ENCODE data around the gene REM2.

REM2 gene

GRCh38 chr14:22875003-22875747 lies 7.8 kb upstream of the REM2 start:
- DNase-seq = no peak

- DNase-seq = no peak
Observed at GRCh38 chr14:22875748-22876319, 7.2 kb upstream of the REM2 start.

DNA sequence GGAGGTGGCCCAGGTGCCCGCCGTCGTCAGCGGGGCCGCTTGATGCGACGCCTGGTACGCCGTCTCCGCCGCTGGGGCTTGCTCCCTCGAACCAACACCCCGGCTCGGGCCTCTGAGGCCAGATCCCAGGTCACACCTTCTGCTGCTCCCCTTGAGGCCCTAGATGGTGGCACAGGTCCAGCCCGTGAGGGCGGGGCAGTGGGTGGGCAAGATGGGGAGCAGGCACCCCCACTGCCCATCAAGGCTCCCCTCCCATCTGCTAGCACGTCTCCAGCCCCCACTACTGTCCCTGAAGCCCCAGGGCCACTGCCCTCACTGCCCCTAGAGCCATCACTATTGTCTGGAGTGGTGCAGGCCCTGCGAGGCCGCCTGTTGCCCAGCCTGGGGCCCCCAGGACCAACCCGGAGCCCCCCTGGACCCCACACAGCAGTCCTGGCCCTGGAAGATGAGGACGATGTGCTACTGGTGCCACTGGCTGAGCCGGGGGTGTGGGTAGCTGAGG lies 6.0 kb upstream of the REM2 start:
- DNase-seq = no peak

GRCh38 chr14:22878271-22879246 lies 4.5 kb upstream of the REM2 start:
- DNase-seq = no peak

GRCh38 chr14:22882064-22882463 lies 958 bp upstream of the REM2 start:
- DNase-seq = no peak

DNA sequence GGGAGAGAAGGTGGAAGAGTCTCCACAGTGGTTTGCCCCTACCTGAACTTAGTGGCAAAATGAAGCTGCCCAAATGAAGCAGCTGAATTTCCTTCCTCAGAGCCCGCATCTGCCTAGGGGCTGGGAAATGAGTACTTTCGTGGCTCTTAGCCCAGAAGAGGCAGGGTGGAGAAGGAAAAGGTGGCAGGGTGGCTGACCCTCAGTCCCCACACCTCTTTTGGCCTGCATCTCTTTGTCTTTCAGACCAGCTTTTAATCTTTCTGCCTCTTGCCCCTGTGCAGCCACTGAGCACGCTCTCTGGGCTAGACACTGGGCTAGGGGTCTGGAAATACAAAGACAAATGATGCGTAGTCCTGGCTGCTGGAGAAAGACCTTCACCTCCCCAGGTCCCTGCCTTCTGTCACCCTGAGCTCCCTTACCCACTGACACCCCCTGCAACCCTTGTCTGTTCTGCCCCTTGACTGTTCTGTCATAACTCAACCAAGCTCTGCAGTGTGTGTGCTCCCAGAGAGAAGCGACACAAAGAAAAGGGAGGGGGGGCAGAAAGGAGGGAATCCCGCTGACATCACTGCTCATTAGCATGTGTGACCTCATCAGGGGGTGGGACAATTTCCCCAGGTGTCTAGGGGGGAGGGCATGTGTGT lies 371 bp upstream of the REM2 start:
- DNase-seq = peak; percentile 48

GRCh38 chr14:22884076-22884737 lies 1.2 kb downstream of the REM2 start:
- no peak for DNase-seq

DNA sequence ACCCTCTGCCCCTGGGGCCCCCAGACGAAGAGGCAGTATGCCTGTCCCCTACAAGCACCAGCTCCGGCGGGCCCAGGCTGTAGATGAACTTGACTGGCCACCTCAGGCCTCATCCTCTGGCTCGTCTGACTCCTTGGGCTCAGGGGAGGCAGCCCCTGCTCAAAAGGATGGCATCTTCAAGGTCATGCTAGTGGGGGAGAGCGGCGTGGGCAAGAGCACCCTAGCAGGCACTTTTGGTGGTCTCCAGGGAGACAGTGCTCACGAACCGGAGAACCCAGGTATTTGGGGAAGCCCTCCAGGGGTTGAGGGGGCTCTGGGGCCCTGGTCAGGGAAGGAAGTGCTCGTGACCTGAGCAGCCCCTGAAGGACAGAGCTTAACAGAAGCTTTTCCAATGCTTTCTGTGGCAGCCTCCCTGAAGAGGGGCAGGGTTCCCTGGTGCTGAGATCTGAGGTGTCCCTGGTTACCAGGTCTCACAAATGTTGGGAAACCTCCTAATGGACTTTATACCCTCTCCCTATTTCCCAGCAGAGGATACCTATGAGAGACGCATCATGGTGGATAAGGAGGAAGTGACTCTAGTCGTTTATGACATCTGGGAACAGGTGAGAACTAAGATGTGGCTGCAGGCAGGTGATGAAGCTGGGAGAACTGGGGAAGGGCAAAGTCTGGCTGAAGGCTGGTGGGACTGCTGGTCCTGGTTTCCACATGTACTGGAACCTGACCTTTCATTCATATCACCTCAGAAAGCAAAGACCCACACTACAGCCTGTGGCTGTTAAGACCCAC lies 1.9 kb downstream of the REM2 start:
- DNase-seq = no peak

- no peak for DNase-seq
Observed at GRCh38 chr14:22885975-22886374, 3.0 kb downstream of the REM2 start.

- DNase-seq = peak; percentile 73
Observed at GRCh38 chr14:22886500-22887259, 3.7 kb downstream of the REM2 start.

GRCh38 chr14:22887260-22887989 lies 4.4 kb downstream of the REM2 start:
- no peak for DNase-seq

- peak; percentile 46 for DNase-seq
Observed at GRCh38 chr14:22887990-22888378, 5.0 kb downstream of the REM2 start.

DNA sequence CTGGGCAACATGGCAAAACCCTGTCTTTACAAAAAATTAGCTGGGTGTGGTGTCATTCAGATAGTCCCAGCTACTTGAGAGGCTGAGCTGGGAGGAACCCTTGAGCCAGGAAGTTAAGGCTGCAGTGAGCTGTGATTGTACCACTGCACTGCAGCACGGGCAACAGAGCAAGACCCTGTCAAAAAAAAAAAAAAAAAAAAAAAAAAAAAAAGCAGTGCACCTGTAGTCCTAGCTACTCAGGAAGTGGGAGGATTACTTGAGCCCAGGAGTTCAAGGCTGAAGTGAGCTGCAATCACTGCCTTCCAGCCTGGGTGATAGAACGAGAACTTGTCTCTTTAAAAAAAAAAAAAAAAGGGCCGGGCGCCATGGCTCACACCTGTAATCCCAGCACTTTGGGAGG lies 5.6 kb downstream of the REM2 start:
- DNase-seq = no peak

DNA sequence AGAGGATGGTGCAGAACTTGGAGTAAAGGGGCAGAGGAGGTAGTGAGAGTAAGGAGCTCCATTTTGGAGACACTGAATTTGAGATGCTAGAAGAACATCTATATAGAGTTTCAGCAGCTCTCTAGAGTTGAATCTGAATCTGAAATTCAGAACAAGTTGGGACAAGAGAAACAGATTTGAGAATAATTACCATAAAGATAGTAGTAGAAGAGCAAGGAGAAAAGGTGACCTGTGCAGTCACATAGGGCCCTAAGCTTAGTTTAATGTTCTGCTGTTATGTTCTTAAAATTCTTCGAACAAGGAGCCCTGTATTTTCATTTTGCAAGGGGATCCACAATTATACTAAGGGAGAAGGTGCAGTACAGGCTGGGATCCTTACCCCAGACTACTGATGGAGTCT lies 7.4 kb downstream of the REM2 start:
- DNase-seq = no peak

- no peak for DNase-seq
Observed at GRCh38 chr14:22892488-22892887, 9.5 kb downstream of the REM2 start.

DNA sequence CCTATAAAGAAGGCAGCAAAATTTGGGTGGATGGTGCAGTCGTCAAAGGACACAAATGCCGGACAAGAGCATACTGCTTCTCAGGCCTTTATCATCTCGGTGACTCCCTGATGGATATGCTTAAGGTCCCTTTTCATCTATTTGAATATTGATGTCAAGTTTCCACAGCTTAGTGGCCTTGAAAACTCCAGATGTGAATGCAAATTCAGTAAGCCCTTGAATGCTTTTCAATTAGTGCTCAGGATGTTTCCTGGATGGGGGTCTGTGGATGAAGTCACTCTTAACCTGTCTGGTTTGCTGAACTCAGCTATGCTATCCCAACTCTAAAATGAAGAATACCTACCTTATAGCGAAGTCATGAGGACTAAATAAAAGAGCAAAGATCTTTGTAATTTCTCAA lies 10.7 kb downstream of the REM2 start:
- no peak for DNase-seq

- DNase-seq = no peak
Observed at GRCh38 chr14:22895402-22895801, 12.4 kb downstream of the REM2 start.

GRCh38 chr14:22896356-22896755 lies 13.3 kb downstream of the REM2 start:
- no peak for DNase-seq

DNA sequence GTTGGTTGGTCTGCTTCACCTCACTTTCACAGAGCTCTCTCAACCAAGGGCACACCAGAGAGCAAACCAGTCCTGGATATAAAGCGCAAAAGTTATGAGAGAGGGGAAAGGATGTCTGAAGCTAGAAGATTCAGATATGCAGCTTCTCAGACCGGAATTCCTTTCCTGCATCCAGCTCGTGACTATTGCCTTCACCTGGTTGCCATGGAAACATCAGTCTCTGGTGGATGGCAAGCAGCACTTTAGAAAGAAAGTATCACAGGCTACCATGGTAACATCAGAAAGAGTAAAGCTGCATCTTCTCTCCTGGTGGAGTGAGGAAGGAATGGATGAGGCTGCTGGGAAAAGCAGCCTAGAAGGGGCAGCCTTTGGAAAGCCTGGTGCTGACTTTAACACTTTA lies 13.7 kb downstream of the REM2 start:
- DNase-seq = no peak

- no peak for DNase-seq
Observed at GRCh38 chr14:22897357-22897756, 14.3 kb downstream of the REM2 start.

All from activated T-cell treated with anti-CD3 and anti-CD28 coated beads, Interleukin-2, amount 50 U/mL, for 1 hour (primary cell).